HG03558 (cell line): ENCODE measurements around the gene PHAF1.

Source experiments
- ATAC-seq: cut with Tn5 transposase; IDR thresholded peaks from one replicate; pipeline ENCODE4 v1.9.1; 2021; ENCODE audit warnings: moderate number of reproducible peaks; ENCODE audit not compliant: unreplicated experiment; ENCODE audit errors: extremely low read depth

PHAF1 gene

GRCh38 chr16:67158637-67159600 is 49.2 kb downstream of the PHAF1 start:
- ATAC-seq = no peak

- ATAC-seq = no peak
These were observed 51.9 kb downstream of the PHAF1 start for GRCh38 chr16:67161595-67162058.

GRCh38 chr16:67162506-67163163 is 52.9 kb downstream of the PHAF1 start:
- ATAC-seq = no peak

- ATAC-seq = no peak
These were observed 53.6 kb downstream of the PHAF1 start for GRCh38 chr16:67163164-67163998.

GRCh38 chr16:67163999-67164558 is 54.3 kb downstream of the PHAF1 start:
- no peak for ATAC-seq

GRCh38 chr16:67164599-67165061 is 54.9 kb downstream of the PHAF1 start, which contains the start of gene HSF4:
Gene HSF4 (plus strand): TSS chr16:67164745. CDS start chr16:67164812, 67 bp downstream.
- no peak for ATAC-seq

GRCh38 chr16:67165121-67166078 is 55.7 kb downstream of the PHAF1 start:
- no peak for ATAC-seq

- ATAC-seq = no peak
These were observed 56.4 kb downstream of the PHAF1 start for GRCh38 chr16:67166110-67166547.

GRCh38 chr16:67166598-67167168 is 56.9 kb downstream of the PHAF1 start:
- ATAC-seq = no peak

GRCh38 chr16:67167588-67167987 is 57.8 kb downstream of the PHAF1 start:
- no peak for ATAC-seq

GRCh38 chr16:67169011-67169451 is 59.3 kb downstream of the PHAF1 start:
- ATAC-seq = no peak

GRCh38 chr16:67169642-67170167 is 60.0 kb downstream of the PHAF1 start:
- no peak for ATAC-seq

- ATAC-seq = no peak
These were observed 60.6 kb downstream of the PHAF1 start, which contains the start of gene NOL3 for GRCh38 chr16:67170168-67170948. Gene NOL3 (plus strand): TSS chr16:67170538.

GRCh38 chr16:67170949-67171649 is 61.4 kb downstream of the PHAF1 start:
- no peak for ATAC-seq

- ATAC-seq = no peak
These were observed 63.6 kb downstream of the PHAF1 start for GRCh38 chr16:67173323-67173722.

GRCh38 chr16:67173808-67174705 is 64.3 kb downstream of the PHAF1 start:
- no peak for ATAC-seq
